HG02973 (cell line): ENCODE data around the gene AP2B1.
A peak's percentile ranks its signal among the peaks of the same experiment; 100 is the strongest.
"Not testable (repeated sequence)": the region's sequence is repeated elsewhere in the genome, so short reads cannot be mapped to it uniquely, and the experiment has no call there.

Experiments
- ATAC-seq: cut with Tn5 transposase; IDR thresholded peaks from one replicate; pipeline ENCODE4 v1.9.1; 2021; ENCODE audit warnings: moderate library complexity; ENCODE audit not compliant: unreplicated experiment

Gene AP2B1

GRCh38 chr17:35587074-35587961, at the start of gene AP2B1:
TSS of gene AP2B1 (plus strand) at chr17:35587322. CDS start at chr17:35594031, 6,709 bp downstream.
- ATAC-seq, result peak; percentile 75

GRCh38 chr17:35537601-35538141, 49.5 kb upstream of the AP2B1 start, which contains the start of gene SLFN12L:
TSS of gene SLFN12L (minus strand) at chr17:35537678. CDS start at chr17:35522364, 15,314 bp downstream.
- ATAC-seq, result no peak

- ATAC-seq, result no peak
These were observed 47.5 kb upstream of the AP2B1 start for GRCh38 chr17:35539659-35540026.

GRCh38 chr17:35540589-35541404, 46.3 kb upstream of the AP2B1 start:
- ATAC-seq, result no peak

GRCh38 chr17:35541434-35541833, 45.7 kb upstream of the AP2B1 start:
- ATAC-seq, result no peak

- ATAC-seq, result no peak
These were observed 44.1 kb upstream of the AP2B1 start for GRCh38 chr17:35542990-35543389.

- no peak for ATAC-seq
These were observed 43.3 kb upstream of the AP2B1 start for GRCh38 chr17:35543856-35544255.

GRCh38 chr17:35545150-35545549, 42.0 kb upstream of the AP2B1 start:
- ATAC-seq, result no peak

- no peak for ATAC-seq
These were observed 40.6 kb upstream of the AP2B1 start for GRCh38 chr17:35546487-35546886.

- ATAC-seq, result no peak
These were observed 38.8 kb upstream of the AP2B1 start for GRCh38 chr17:35548208-35548810.

- ATAC-seq, result no peak
These were observed 38.1 kb upstream of the AP2B1 start for GRCh38 chr17:35548978-35549377.

GRCh38 chr17:35553310-35553709, 33.8 kb upstream of the AP2B1 start:
- no peak for ATAC-seq

GRCh38 chr17:35554668-35555067, 32.5 kb upstream of the AP2B1 start:
- ATAC-seq, result no peak

- ATAC-seq, result no peak
These were observed 31.4 kb upstream of the AP2B1 start for GRCh38 chr17:35555691-35556090.

- no peak for ATAC-seq
These were observed 29.8 kb upstream of the AP2B1 start for GRCh38 chr17:35557353-35557752.

GRCh38 chr17:35559495-35560210, 27.5 kb upstream of the AP2B1 start:
- ATAC-seq, result no peak

GRCh38 chr17:35560703-35561102, 26.4 kb upstream of the AP2B1 start, which contains the start of gene SLFN14:
TSS of gene SLFN14 (minus strand) at chr17:35560819. CDS start at chr17:35558062, 2,757 bp downstream.
- ATAC-seq, result no peak

- not testable (repeated sequence) for ATAC-seq
These were observed 23.9 kb upstream of the AP2B1 start for GRCh38 chr17:35563181-35563580.

GRCh38 chr17:35566968-35567367, 20.2 kb upstream of the AP2B1 start:
- ATAC-seq, result no peak

GRCh38 chr17:35568561-35568960, 18.6 kb upstream of the AP2B1 start:
- ATAC-seq, result no peak
